ENCODE measurements around the gene MYO9B. TPM values are rescaled to one million over a fixed set of nuclear protein-coding genes. Genes with fewer than 3 reads are reported as not detected.

Gene MYO9B
- total and polyA plus RNA-seq, 2 experiments from 2014 or later = 29.9 to 32.4 TPM

- DNase-seq (ENCODE audit: low spot score) = peak; percentile 16
- H3K4me2 ChIP-seq = no peak overlapping the region
- H3K27me3 ChIP-seq = no peaks in the 10 kb centered on the region
- TF ChIP-seq EZH2 (IDR thresholded peaks at IDR 0.05; ENCODE audit: borderline replicate concordance) (no peak), CTCF (IDR thresholded peaks at IDR 0.05; ENCODE audit: poor library complexity) (no peak)
- peaks cover 1% of the 10 kb centered on the region for H3K4me1 ChIP-seq (ENCODE audit: insufficient read depth)
- H4K20me1 ChIP-seq (ENCODE audit: insufficient read depth, poor library complexity, severe bottlenecking) = no peaks in the 10 kb centered on the region
- no peaks in the 10 kb centered on the region for H3K36me3 ChIP-seq (replicated peaks; ENCODE audit: insufficient read depth, low read depth)
- H3K79me2 ChIP-seq = peaks cover 2% of the 10 kb centered on the region
- H3K27ac ChIP-seq = no peak overlapping the region
- no peaks in the 10 kb centered on the region for H3K9me3 ChIP-seq (ENCODE audit: low read depth)
- no peaks in the 10 kb centered on the region for H3K9me2 ChIP-seq (replicated peaks; ENCODE audit: insufficient read depth)
- H3K4me3 ChIP-seq = no peak overlapping the region
- WGBS (ENCODE audit: low lambda C conversion rate, missing lambda C conversion rate) = 84% methylated on average over 25 of the region's 28 CpGs
- H2AFZ ChIP-seq = no peak overlapping the region
These were observed 133.8 kb downstream of the MYO9B start for GRCh38 chr19:17209126-17210036.

- Histone ChIP-seq H3K27me3 (no peaks in the 10 kb centered on the region), H3K4me3 (no peak overlapping the region), H3K9me2 (replicated peaks; ENCODE audit: insufficient read depth) (no peaks in the 10 kb centered on the region), H3K79me2 (peaks cover 6% of the 10 kb centered on the region), H3K9me3 (ENCODE audit: low read depth) (no peaks in the 10 kb centered on the region), H2AFZ (no peak overlapping the region), H3K36me3 (replicated peaks; ENCODE audit: insufficient read depth, low read depth) (no peaks in the 10 kb centered on the region), H3K4me2 (no peak overlapping the region), H3K27ac (no peak overlapping the region), H4K20me1 (ENCODE audit: insufficient read depth, poor library complexity, severe bottlenecking) (no peaks in the 10 kb centered on the region), H3K4me1 (ENCODE audit: insufficient read depth) (peaks cover 6% of the 10 kb centered on the region)
- peak; percentile 7 for DNase-seq (ENCODE audit: low spot score)
- WGBS (ENCODE audit: low lambda C conversion rate, missing lambda C conversion rate) = 98% methylated on average over 14 of the region's 14 CpGs
- TF ChIP-seq EZH2phosphoT487 (IDR thresholded peaks at IDR 0.05; ENCODE audit: low read depth, severe bottlenecking, unreplicated experiment) (no peak), CTCF (IDR thresholded peaks at IDR 0.05; ENCODE audit: poor library complexity) (no peak), EZH2 (IDR thresholded peaks at IDR 0.05; ENCODE audit: borderline replicate concordance) (no peak)
These were observed 134.7 kb downstream of the MYO9B start for GRCh38 chr19:17210296-17210695.

GRCh38 chr19:17211547-17212446 lies 136.2 kb downstream of the MYO9B start:
- no peak overlapping the region for H3K27ac ChIP-seq
- H3K4me3 ChIP-seq = no peak overlapping the region
- H4K20me1 ChIP-seq (ENCODE audit: insufficient read depth, poor library complexity, severe bottlenecking) = no peaks in the 10 kb centered on the region
- DNase-seq (ENCODE audit: low spot score) = peak; percentile 4
- H3K4me2 ChIP-seq = no peak overlapping the region
- 98% methylated on average over 29 of the region's 58 CpGs for WGBS (ENCODE audit: low lambda C conversion rate, missing lambda C conversion rate)
- no peaks in the 10 kb centered on the region for H3K9me2 ChIP-seq (replicated peaks; ENCODE audit: insufficient read depth)
- no peaks in the 10 kb centered on the region for H3K27me3 ChIP-seq
- TF ChIP-seq CTCF (IDR thresholded peaks at IDR 0.05; ENCODE audit: poor library complexity) (no peak), EZH2 (IDR thresholded peaks at IDR 0.05; ENCODE audit: borderline replicate concordance) (no peak), EZH2phosphoT487 (IDR thresholded peaks at IDR 0.05; ENCODE audit: low read depth, severe bottlenecking, unreplicated experiment) (no peak)
- no peaks in the 10 kb centered on the region for H3K9me3 ChIP-seq (ENCODE audit: low read depth)
- H3K4me1 ChIP-seq (ENCODE audit: insufficient read depth) = peaks cover 6% of the 10 kb centered on the region
- H3K36me3 ChIP-seq (replicated peaks; ENCODE audit: insufficient read depth, low read depth) = no peaks in the 10 kb centered on the region
- no peak overlapping the region for H2AFZ ChIP-seq
- peaks cover 12% of the 10 kb centered on the region for H3K79me2 ChIP-seq

All from hepatocyte (in vitro differentiated cells).